ENCODE results near the gene DMBX1. TPM values are rescaled to one million over a fixed set of nuclear protein-coding genes. Genes with fewer than 3 reads are reported as not detected.

The DMBX1 gene
- total RNA-seq, 1 experiment from 2014 or later, result 2.3 TPM

DNA sequence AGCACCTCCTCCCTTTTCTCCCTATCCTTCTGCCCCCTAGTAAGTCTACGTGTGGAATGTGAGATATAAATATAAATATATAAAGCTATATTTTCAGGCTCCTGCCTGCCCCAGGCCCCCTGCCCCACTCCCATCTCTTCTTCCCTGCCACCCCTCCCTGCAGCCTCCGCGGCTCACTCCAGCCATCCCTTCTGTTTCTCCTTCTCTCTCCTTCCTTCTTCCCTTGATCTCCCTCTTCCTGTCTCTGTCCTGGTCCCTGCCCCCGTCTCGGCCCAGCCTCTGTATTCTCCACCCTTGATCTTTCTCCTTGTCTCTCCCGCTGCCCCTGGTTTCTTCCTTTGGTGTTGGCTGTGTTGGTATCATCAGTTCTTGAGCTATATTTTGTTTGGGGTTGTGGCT lies 23.2 kb downstream of the DMBX1 start:
- Histone ChIP-seq H3K9me3 (ENCODE audit: control insufficient read depth, low read depth, low read length) (no peaks in the 10 kb centered on the region), H2BK5ac (ENCODE audit: insufficient read length, low read length) (no peak overlapping the region), H3K27me3 (ENCODE audit: insufficient read depth, low read length) (no peaks in the 10 kb centered on the region), H3K4me2 (ENCODE audit: insufficient read depth, insufficient read length, low read length) (no peak overlapping the region), H3K23me2 (ENCODE audit: insufficient read length, low read depth, low read length, poor library complexity, severe bottlenecking) (no peaks in the 10 kb centered on the region), H2BK15ac (ENCODE audit: low read depth, low read length) (no peak overlapping the region), H2AK5ac (ENCODE audit: insufficient read length, low read length) (no peak overlapping the region), H4K8ac (replicated peaks; ENCODE audit: insufficient read length, low read depth, low read length) (no peak overlapping the region), H4K20me1 (ENCODE audit: control insufficient read depth, insufficient read depth, insufficient read length) (no peaks in the 10 kb centered on the region), H2AFZ (ENCODE audit: low read length) (no peak overlapping the region), H3K14ac (ENCODE audit: insufficient read depth, low read length) (no peak overlapping the region), H3K4ac (ENCODE audit: low read depth, low read length) (no peak overlapping the region), H4K91ac (ENCODE audit: insufficient read length, low read depth, low read length) (no peak overlapping the region), H3K79me1 (ENCODE audit: insufficient read depth, low read depth, low read length, poor library complexity, severe bottlenecking) (no peaks in the 10 kb centered on the region), H3K79me2 (ENCODE audit: insufficient read depth, low read length) (no peaks in the 10 kb centered on the region), H3K18ac (ENCODE audit: insufficient read length, low read depth, low read length) (no peak overlapping the region), H3K9ac (ENCODE audit: extremely low read depth, insufficient read length, low read length) (no peak overlapping the region), H2BK20ac (ENCODE audit: low read depth, low read length, poor library complexity, severe bottlenecking) (no peak overlapping the region), H3K4me1 (ENCODE audit: insufficient read depth, low read length) (peaks cover 7% of the 10 kb centered on the region; the same call in 1 of the 2 replicates), H3K56ac (ENCODE audit: insufficient read length, low read depth, low read length) (no peak overlapping the region), H3K23ac (ENCODE audit: insufficient read length, low read depth, low read length) (no peak overlapping the region), H2BK12ac (ENCODE audit: insufficient read length, low read depth, low read length) (no peak overlapping the region), H3K27ac (ENCODE audit: insufficient read length, low read depth, low read length) (no peak overlapping the region), H4K5ac (ENCODE audit: insufficient read length, low read depth, low read length) (no peak overlapping the region), H2BK120ac (ENCODE audit: low read depth, low read length, poor library complexity, severe bottlenecking) (no peak overlapping the region), H3T11ph (ENCODE audit: low read length) (no peak overlapping the region)
- no CpG with 5 or more reads among the region's 6 CpGs for WGBS (ENCODE audit: extremely low coverage, insufficient read length, low lambda C conversion rate)
- H3K27me3 Mint-ChIP-seq (ENCODE audit: low read depth), result peaks cover 48% of the 10 kb centered on the region
- no peak overlapping the region; a peak in 1 of 7 replicates for H3K27ac Mint-ChIP-seq
- no peak for DNase-seq
- no peak overlapping the region for H3K4me3 Mint-ChIP-seq
- TF ChIP-seq CTCF (conservative IDR thresholded peaks at IDR 0.05), result no peak
- H3K4me1 Mint-ChIP-seq, result peaks cover 55 to 59% of the 10 kb centered on the region in 2 experiments
- H3K9me3 Mint-ChIP-seq, result no peaks in the 10 kb centered on the region; a peak in 1 of 5 replicates
- H3K36me3 Mint-ChIP-seq (ENCODE audit: insufficient read depth in 1 of 3, low read depth in 3 of 3), result no peaks in the 10 kb centered on the region
